Uterus (tissue), 4 donors: ENCODE measurements around the gene MSH3. TPM values are rescaled to one million over a fixed set of nuclear protein-coding genes. Genes with fewer than 3 reads are reported as not detected.

ENCODE experiments used
- DNase-seq, 2 donors: peaks; one replicate each; pipeline ENCODE4 v3.0.0-alpha.2; 2019 to 2020
- H3K27ac ChIP-seq, 2 donors: fragments of 200-600 bp; sonication (generic); 1 replicate in 1 of 2; 2 replicates in 1 of 2; pipeline ENCODE4 v1.5.1; 2016 to 2018
- H3K27me3 ChIP-seq, 2 donors: fragments of 200-600 bp; sonication (generic); one replicate each; pipeline ENCODE4 v1.5.1; 2018 to 2019; ENCODE audit warnings: control low read depth in 1 of 2
- H3K36me3 ChIP-seq, 2 donors: fragments of 200-600 bp; sonication (generic); one replicate each; pipeline ENCODE4 v1.5.1; 2019; ENCODE audit warnings: control low read depth in 1 of 2
- H3K4me1 ChIP-seq, 2 donors: fragments of 200-600 bp; sonication (generic); one replicate each; pipeline ENCODE4 v1.5.1; 2018 to 2019; ENCODE audit warnings: control low read depth in 1 of 2
- H3K4me3 ChIP-seq, 2 donors: fragments of 200-600 bp; sonication (generic); 1 replicate in 1 of 2; 2 replicates in 1 of 2; pipeline ENCODE4 v1.5.1; 2018 to 2019; ENCODE audit warnings: mild to moderate bottlenecking in 1 of 2
- H3K9me3 ChIP-seq, 2 donors: fragments of 200-600 bp; sonication (generic); one replicate each; pipeline ENCODE4 v1.5.1; 2019; ENCODE audit warnings: control low read depth in 1 of 2
- CTCF ChIP-seq, 4 experiments: fragments of 200-600 bp in 2 of 4; fragments of 450-650 bp in 2 of 4; sonication (generic) in 2 of 4; IDR thresholded peaks; one replicate each; pipeline ENCODE4 v1.5.1; 2016 to 2019; ENCODE audit warnings: antibody characterized with exemption in 4 of 4, mild to moderate bottlenecking in 2 of 4, moderate library complexity in 1 of 4
- POLR2A ChIP-seq, 2 donors: fragments of 450-650 bp; IDR thresholded peaks; one replicate each; pipeline ENCODE4 v1.6.1; 2016; ENCODE audit warnings: antibody characterized with exemption in 2 of 2, mild to moderate bottlenecking in 1 of 2, moderate library complexity in 1 of 2
- intact Hi-C: fragments of 100-400 bp; cut with DNase I; formaldehyde crosslinking; loops from one replicate; pipeline ENCODE4 v1.15.1; 2023; ENCODE audit warnings: low total_unique reads
- total RNA-seq, 4 donors: library from RNA; depleted of rRNA in 3 of 4; stranded (reverse); fragments of >200 nt in 3 of 4; gene quantifications; one replicate each; pipeline versions ENCODE4 v1.1.0 to v1.2.4, GENCODE V29; 2014 to 2023
- donor health status: DM: yes; HTN: yes; CAD: no.

MSH3 gene
- total RNA-seq, 4 donors from 2014 or later, result 6.4 to 34.3 (median 16.3) TPM

DNA sequence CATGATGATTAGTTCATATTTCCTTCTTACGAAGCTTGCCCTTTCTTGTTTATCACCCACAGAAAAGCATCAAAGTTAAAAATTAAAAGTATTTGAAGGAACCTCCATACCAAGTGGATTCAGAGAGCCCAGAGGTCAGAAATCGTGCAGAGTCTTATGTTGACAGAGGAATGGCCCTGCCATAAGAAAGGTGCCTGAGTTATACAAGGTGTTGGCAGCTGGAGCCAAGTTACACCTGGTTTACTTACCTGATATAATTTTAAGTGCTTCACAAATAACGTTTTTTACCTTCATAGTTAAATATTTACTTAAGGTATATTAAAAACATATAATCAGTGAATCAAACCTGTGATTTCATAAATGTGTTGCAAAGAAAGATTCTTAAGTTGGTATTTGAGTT, 42.6 kb downstream of the MSH3 start:
- Histone ChIP-seq H3K9me3 (no peaks in the 10 kb centered on the region), H3K4me1 (no peaks in the 10 kb centered on the region), H3K4me3 (no peak overlapping the region), H3K27ac (no peak overlapping the region), H3K36me3 (no peaks in the 10 kb centered on the region), H3K27me3 (no peaks in the 10 kb centered on the region)
- intact Hi-C loops, result no loop called here
- no peak for DNase-seq
- no peak for TF ChIP-seq CTCF (IDR thresholded peaks at IDR 0.05)
- TF ChIP-seq POLR2A (IDR thresholded peaks at IDR 0.05), result no peak

- Histone ChIP-seq H3K4me1 (no peaks in the 10 kb centered on the region), H3K4me3 (no peak overlapping the region), H3K27me3 (no peaks in the 10 kb centered on the region), H3K27ac (no peak overlapping the region), H3K9me3 (no peaks in the 10 kb centered on the region), H3K36me3 (no peaks in the 10 kb centered on the region)
- TF ChIP-seq CTCF (IDR thresholded peaks at IDR 0.05), result no peak
- TF ChIP-seq POLR2A (IDR thresholded peaks at IDR 0.05), result no peak
- intact Hi-C loops, result no loop called here
- DNase-seq, result no peak
Measured at GRCh38 chr5:80698369-80698768, 43.9 kb downstream of the MSH3 start.

GRCh38 chr5:80701597-80701996, 47.1 kb downstream of the MSH3 start:
- no peak for TF ChIP-seq POLR2A (IDR thresholded peaks at IDR 0.05)
- TF ChIP-seq CTCF (IDR thresholded peaks at IDR 0.05), result no peak
- intact Hi-C loops, result no loop called here

DNA sequence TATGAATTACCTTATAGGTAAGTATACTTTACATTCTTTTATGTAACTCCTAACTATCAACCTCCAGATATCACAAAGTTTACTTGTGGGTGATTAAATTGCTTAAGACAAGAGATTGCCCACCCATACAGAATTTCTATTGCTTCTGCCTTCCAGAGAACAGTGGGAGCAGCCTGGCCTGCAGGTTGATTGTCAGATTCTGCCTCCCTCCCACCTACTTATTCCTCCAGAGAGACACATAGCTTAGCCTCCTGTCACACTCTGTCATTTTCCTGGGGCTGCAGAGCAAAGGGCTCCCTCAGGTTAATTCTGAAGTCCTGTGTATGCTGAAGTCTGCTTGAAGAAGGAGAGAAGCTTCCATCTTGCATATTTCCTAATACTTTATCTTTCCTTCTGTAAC, 48.8 kb downstream of the MSH3 start:
- Histone ChIP-seq H3K36me3 (no peaks in the 10 kb centered on the region), H3K27me3 (no peaks in the 10 kb centered on the region)

More at GRCh38 chr5:80701597-80701996, 47.1 kb downstream of the MSH3 start:
- H3K4me3 ChIP-seq, result no peak overlapping the region
- no peaks in the 10 kb centered on the region for H3K4me1 ChIP-seq
- no peaks in the 10 kb centered on the region for H3K27me3 ChIP-seq
- H3K9me3 ChIP-seq, result no peaks in the 10 kb centered on the region
- DNase-seq, result no peak
- no peak overlapping the region for H3K27ac ChIP-seq
- no peaks in the 10 kb centered on the region for H3K36me3 ChIP-seq

DNA sequence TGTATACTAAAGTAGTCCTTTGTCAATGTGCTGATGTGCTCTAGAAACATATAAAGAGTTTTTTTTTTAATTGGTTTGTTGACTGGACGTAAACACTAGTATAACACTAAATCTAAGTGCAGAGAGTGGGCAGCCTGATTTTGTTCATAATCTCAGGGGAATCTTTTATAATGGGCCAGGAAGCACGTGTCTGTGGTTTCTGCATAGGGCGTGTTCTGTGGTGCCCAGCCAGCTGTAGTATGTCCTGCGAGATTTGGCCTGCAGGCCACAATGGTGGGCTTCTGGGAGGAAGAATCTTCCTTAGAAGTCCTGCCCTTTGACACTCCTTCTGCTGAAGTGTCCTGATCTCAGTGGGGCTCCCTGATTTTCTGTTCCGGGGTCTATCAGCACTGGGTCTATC, 49.3 kb downstream of the MSH3 start:
- no peaks in the 10 kb centered on the region for H3K9me3 ChIP-seq
- DNase-seq, result no peak
- H3K27me3 ChIP-seq, result no peaks in the 10 kb centered on the region
- TF ChIP-seq CTCF (IDR thresholded peaks at IDR 0.05), result no peak
- no peak for TF ChIP-seq POLR2A (IDR thresholded peaks at IDR 0.05)
- H3K4me1 ChIP-seq, result no peaks in the 10 kb centered on the region
- H3K36me3 ChIP-seq, result no peaks in the 10 kb centered on the region
- H3K27ac ChIP-seq, result no peak overlapping the region
- no peak overlapping the region for H3K4me3 ChIP-seq
- intact Hi-C loops, result no loop called here

More for the DNA sequence above, 48.8 kb downstream of the MSH3 start:
- DNase-seq, result no peak
- Histone ChIP-seq H3K9me3 (no peaks in the 10 kb centered on the region), H3K4me3 (no peak overlapping the region), H3K4me1 (no peaks in the 10 kb centered on the region), H3K27ac (no peak overlapping the region)
- TF ChIP-seq CTCF (IDR thresholded peaks at IDR 0.05) (no peak), POLR2A (IDR thresholded peaks at IDR 0.05) (no peak)
- intact Hi-C loops, result no loop called here
